H1 (cell line): Measurements from ENCODE around the gene BDP1. TPM values are rescaled to one million over a fixed set of nuclear protein-coding genes. Genes with fewer than 3 reads are reported as not detected.
"Not testable (repeated sequence)": the region's sequence is repeated elsewhere in the genome, so short reads cannot be mapped to it uniquely, and the experiment has no call there.

ENCODE experiments used
- CTCF ChIA-PET: fragments of 300-600 bp; sonication (Branson Sonifier 250); formaldehyde crosslinking; loops from one replicate; lab custom pipeline; 2021; ENCODE audit not compliant: partially characterized antibody; lab: Charles Lee
- POLR2A ChIA-PET: fragments of 300-600 bp; sonication (Branson Sonifier 250); formaldehyde crosslinking; loops from one replicate; lab custom pipeline; 2021; ENCODE audit warnings: inconsistent platforms; ENCODE audit not compliant: partially characterized antibody; lab: Charles Lee
- DNase-seq, 2 experiments: peaks; one replicate each; pipeline versions ENCODE4 v3.0.0 to v3.0.0-alpha.2; 2010 to 2022; ENCODE audit warnings: low spot score in 2 of 2, low read depth in 1 of 2, mixed read lengths in 1 of 2
- FAIRE-seq: peaks from 2 replicates; lab custom pipeline; 2011; peaks lifted over from hg19 to GRCh38; lab: Jason Lieb, UNC
- H2AFZ ChIP-seq: 2 replicates; pipeline ENCODE4 v1.8.1; 2012; ENCODE audit warnings: low read length, inconsistent platforms
- H2AK5ac ChIP-seq: 2 replicates; pipeline ENCODE4 v1.6.1; 2013; ENCODE audit warnings: low read depth, low read length
- H2BK120ac ChIP-seq: replicated peaks from 2 replicates; pipeline ENCODE3; 2013; ENCODE audit warnings: low read depth, low read length, inconsistent platforms
- H2BK12ac ChIP-seq: 2 replicates; pipeline ENCODE4 v1.6.1; 2013; ENCODE audit warnings: low read depth, low read length
- H2BK15ac ChIP-seq: 2 replicates; pipeline ENCODE4 v1.6.1; 2013; ENCODE audit warnings: low read length
- H2BK20ac ChIP-seq: 2 replicates; pipeline ENCODE4 v1.6.1; 2013; ENCODE audit warnings: low read length
- H2BK5ac ChIP-seq: 2 replicates; pipeline ENCODE4 v1.6.1; 2013; ENCODE audit warnings: low read depth, low read length
- H3K14ac ChIP-seq: 2 replicates; pipeline ENCODE4 v1.6.1; 2013; ENCODE audit warnings: inconsistent platforms; ENCODE audit not compliant: insufficient read length
- H3K18ac ChIP-seq: 2 replicates; pipeline ENCODE4 v1.6.1; 2013; ENCODE audit warnings: low read length; ENCODE audit errors: extremely low read depth
- H3K23ac ChIP-seq: 2 replicates; pipeline ENCODE4 v1.6.1; 2013; ENCODE audit warnings: inconsistent platforms; ENCODE audit not compliant: insufficient read length
- H3K23me2 ChIP-seq: 2 replicates; pipeline ENCODE4 v1.6.1; 2013; ENCODE audit warnings: low read depth, low read length
- H3K27ac ChIP-seq: 2 replicates; pipeline ENCODE4 v1.6.1; 2011; ENCODE audit warnings: low read depth, low read length, inconsistent platforms
- H3K27me3 ChIP-seq, 4 experiments: replicated peaks in 1 of 4; 1 replicate in 1 of 4; 2 replicates in 3 of 4; pipeline versions ENCODE4 v1.6.1 to v1.8.1; 2011 to 2013; ENCODE audit warnings: low read length in 3 of 4, mild to moderate bottlenecking in 3 of 4, inconsistent platforms in 2 of 4, mixed read lengths in 2 of 4, moderate library complexity in 1 of 4; ENCODE audit not compliant: control insufficient read depth in 3 of 4, insufficient read depth in 3 of 4; ENCODE audit errors: extremely low read depth in 1 of 4
- H3K36me3 ChIP-seq, 4 experiments: 2 replicates each; pipeline versions ENCODE4 v1.6.1 to v1.8.1; 2011 to 2013; ENCODE audit warnings: mild to moderate bottlenecking in 4 of 4, low read length in 3 of 4, moderate library complexity in 2 of 4, control low read depth in 1 of 4, inconsistent platforms in 1 of 4; ENCODE audit not compliant: insufficient read depth in 4 of 4, control insufficient read depth in 2 of 4
- H3K4ac ChIP-seq: replicated peaks from 2 replicates; pipeline ENCODE3; 2013; ENCODE audit warnings: low read length, low read depth, mixed read lengths, inconsistent platforms; ENCODE audit not compliant: insufficient read length
- H3K4me1 ChIP-seq, 4 experiments: replicated peaks in 1 of 4; 1 replicate in 1 of 4; 2 replicates in 3 of 4; pipeline versions ENCODE4 v1.6.1 to v1.8.1; 2011 to 2013; ENCODE audit warnings: low read length in 3 of 4, inconsistent platforms in 2 of 4, mixed read lengths in 1 of 4; ENCODE audit not compliant: insufficient read depth in 4 of 4, control insufficient read depth in 3 of 4
- H3K4me2 ChIP-seq, 2 experiments: 2 replicates each; pipeline versions ENCODE4 v1.6.1 to v1.8.1; 2011 to 2013; ENCODE audit warnings: low read depth in 2 of 2, low read length in 2 of 2, control low read depth in 1 of 2, inconsistent platforms in 1 of 2, mild to moderate bottlenecking in 1 of 2; ENCODE audit not compliant: insufficient read depth in 1 of 2
- H3K4me3 ChIP-seq, 4 experiments: fragments of 200-600, 300-600 bp in 1 of 4; sonication (generic), shearing (Covaris generic), sonication (Bioruptor Twin) in 1 of 4; 2 replicates each; pipeline versions ENCODE4 v1.5.1 to v1.8.1; 2011 to 2016; ENCODE audit warnings: low read length in 4 of 4, low read depth in 3 of 4, control low read depth in 2 of 4, inconsistent platforms in 2 of 4, mild to moderate bottlenecking in 2 of 4, mixed read lengths in 1 of 4, moderate library complexity in 1 of 4; ENCODE audit not compliant: insufficient read depth in 2 of 4; ENCODE audit errors: extremely low read depth in 1 of 4
- H3K56ac ChIP-seq: replicated peaks from 2 replicates; pipeline ENCODE3; 2013; ENCODE audit warnings: low read depth, mild to moderate bottlenecking, mixed read lengths, low read length, inconsistent platforms; ENCODE audit not compliant: insufficient read length
- H3K79me1 ChIP-seq: 2 replicates; pipeline ENCODE4 v1.6.1; 2013; ENCODE audit warnings: low read depth, low read length, control low read depth
- H3K79me2 ChIP-seq, 2 experiments: 2 replicates each; pipeline versions ENCODE4 v1.6.1 to v1.8.1; 2012 to 2013; ENCODE audit warnings: low read length in 2 of 2, mild to moderate bottlenecking in 2 of 2, inconsistent platforms in 1 of 2; ENCODE audit not compliant: insufficient read depth in 2 of 2, control insufficient read depth in 1 of 2
- H3K9ac ChIP-seq, 4 experiments: replicated peaks in 1 of 4; 1 replicate in 1 of 4; 2 replicates in 3 of 4; pipeline versions ENCODE4 v1.6.1 to v1.8.1; 2011 to 2013; ENCODE audit warnings: low read depth in 3 of 4, low read length in 3 of 4, control low read depth in 2 of 4, mild to moderate bottlenecking in 2 of 4, moderate library complexity in 2 of 4, inconsistent platforms in 1 of 4; ENCODE audit errors: extremely low read depth in 1 of 4
- H3K9me3 ChIP-seq, 2 experiments: 2 replicates each; pipeline versions ENCODE4 v1.6.1 to v1.8.1; 2012 to 2013; ENCODE audit warnings: mild to moderate bottlenecking in 2 of 2, moderate library complexity in 2 of 2, control low read depth in 1 of 2, inconsistent platforms in 1 of 2, low read depth in 1 of 2, low read length in 1 of 2, mixed read lengths in 1 of 2; ENCODE audit not compliant: insufficient read depth in 2 of 2
- H4K20me1 ChIP-seq, 2 experiments: replicated peaks in 1 of 2; 2 replicates each; pipeline versions ENCODE3 to v1.8.1; 2011 to 2013; ENCODE audit warnings: inconsistent platforms in 2 of 2, low read length in 2 of 2, mild to moderate bottlenecking in 1 of 2; ENCODE audit not compliant: insufficient read depth in 2 of 2, control insufficient read depth in 1 of 2
- H4K5ac ChIP-seq: 2 replicates; pipeline ENCODE4 v1.6.1; 2013; ENCODE audit warnings: low read length, low read depth, mixed read lengths, inconsistent platforms; ENCODE audit not compliant: insufficient read length
- H4K8ac ChIP-seq: 2 replicates; pipeline ENCODE4 v1.8.0; 2013; ENCODE audit warnings: mild to moderate bottlenecking, moderate library complexity, low read length, inconsistent platforms; ENCODE audit not compliant: insufficient read depth; ENCODE audit errors: extremely low read depth
- H4K91ac ChIP-seq: replicated peaks from 2 replicates; pipeline ENCODE3; 2013; ENCODE audit warnings: low read length, mixed read lengths, inconsistent platforms; ENCODE audit not compliant: insufficient read length
- WGBS, 2 experiments: shearing (Covaris generic) in 1 of 2; methylation state at CpG; one replicate each; pipeline versions ENCODE4 v1.1.6 to v1.1.7; 2013 to 2015; ENCODE audit warnings: low lambda C conversion rate in 2 of 2, mixed read lengths in 2 of 2, inconsistent platforms in 1 of 2, low coverage in 1 of 2, missing lambda C conversion rate in 1 of 2; ENCODE audit not compliant: insufficient replicate concordance in 2 of 2, insufficient coverage in 1 of 2, insufficient read length in 1 of 2; ENCODE audit errors: extremely low coverage in 1 of 2, missing lambda C conversion rate in 1 of 2; 5-methylcytosine and 5-hydroxymethylcytosine counted together
- polyA plus RNA-seq, 7 experiments: library from polyadenylated mRNA; depleted of rRNA in 3 of 7; stranded (reverse) in 5 of 7; unstranded in 2 of 7; fragments of >200 nt in 5 of 7; fragments of 200-250 nt in 2 of 7; gene quantifications; 1 replicate in 5 of 7; 2 replicates in 1 of 7; 4 replicates in 1 of 7; pipeline versions ENCODE4 v1.2.1 to v1.2.3, GENCODE V29; 2011 to 2013; ENCODE audit warnings: missing spikeins in 2 of 7, mixed read lengths in 2 of 7
- total RNA-seq: library from RNA; stranded (reverse); fragmentation: NEBNext Ultra II Directional; extraction: Animal tissue kit (Norgen Biotek cat#: 25700); gene quantifications from 2 replicates; pipeline ENCODE4 v1.2.1, GENCODE V29; 2021

BDP1 gene
- total and polyA plus RNA-seq, 2 of the 8 experiments (the other 6 are each of a cell fraction or from before 2014, with no cell fraction given), result 4.7 to 32.1 TPM

DNA sequence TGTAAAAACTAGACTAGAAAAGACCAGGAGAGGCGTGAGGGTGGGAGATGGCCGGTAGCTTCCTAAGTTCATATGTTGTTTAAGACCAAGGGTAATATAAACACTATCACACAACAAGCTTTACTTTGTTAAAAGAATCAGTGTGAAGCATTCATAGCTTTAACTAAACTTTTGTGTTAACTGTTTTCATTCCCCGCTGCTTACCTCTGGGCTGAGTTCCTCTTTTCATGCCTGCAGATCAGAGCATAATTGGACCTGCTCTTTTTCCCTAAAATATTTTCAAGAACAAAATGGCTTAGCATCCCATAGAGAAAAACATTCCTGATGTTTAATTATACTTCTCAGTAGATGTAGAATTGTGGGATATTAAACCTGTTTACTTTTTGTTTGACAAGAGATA is 23.0 kb upstream of the BDP1 start:
- H3K36me3 ChIP-seq, H2BK5ac ChIP-seq, H3K14ac ChIP-seq, H3K56ac ChIP-seq, CTCF ChIA-PET, H4K91ac ChIP-seq, H2BK120ac ChIP-seq, H3K23me2 ChIP-seq, H3K79me1 ChIP-seq, DNase-seq, H3K4me3 ChIP-seq, H3K27ac ChIP-seq, H2BK15ac ChIP-seq, H2BK20ac ChIP-seq, H3K9ac ChIP-seq, H3K27me3 ChIP-seq, H3K23ac ChIP-seq, H2AK5ac ChIP-seq, POLR2A ChIA-PET, H2BK12ac ChIP-seq, H4K8ac ChIP-seq, H3K79me2 ChIP-seq, H2AFZ ChIP-seq, H3K9me3 ChIP-seq, H3K18ac ChIP-seq, H3K4ac ChIP-seq, H3K4me1 ChIP-seq, H4K20me1 ChIP-seq, H4K5ac ChIP-seq, FAIRE-seq, H3K4me2 ChIP-seq: not testable (repeated sequence)
- 94% methylated on average over 3 of the region's 3 CpGs; no CpG with 5 or more reads in 1 of the 2 experiments for WGBS, 2 experiments

DNA sequence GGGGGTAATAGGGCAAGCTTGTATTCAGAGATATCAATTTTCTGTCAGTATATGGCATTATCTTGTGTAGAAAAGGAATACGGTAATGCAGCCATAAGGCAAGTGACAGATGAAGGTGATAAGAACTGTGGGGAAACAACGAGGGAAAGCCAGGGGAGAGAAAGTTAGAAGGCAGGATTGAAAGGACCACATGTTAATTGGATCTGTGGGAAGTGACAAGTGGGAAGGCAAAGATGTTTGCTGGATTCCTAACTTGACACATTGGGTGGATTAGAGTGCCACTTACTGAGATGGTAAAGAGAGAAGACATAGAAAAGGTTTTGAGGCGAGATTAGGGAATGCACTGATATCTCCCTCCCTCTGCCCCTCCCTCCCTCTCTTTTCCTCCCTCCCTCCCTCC is 20.6 kb upstream of the BDP1 start:
- H3K27me3 ChIP-seq, POLR2A ChIA-PET, H3K4ac ChIP-seq, H2AFZ ChIP-seq, H2AK5ac ChIP-seq, H2BK120ac ChIP-seq, H2BK15ac ChIP-seq, H2BK5ac ChIP-seq, DNase-seq, H3K56ac ChIP-seq, H3K14ac ChIP-seq, H3K9me3 ChIP-seq, H3K36me3 ChIP-seq, H2BK12ac ChIP-seq, H2BK20ac ChIP-seq, H3K79me1 ChIP-seq, H4K5ac ChIP-seq, H3K27ac ChIP-seq, H3K23ac ChIP-seq, H3K4me2 ChIP-seq, CTCF ChIA-PET, H4K91ac ChIP-seq, H3K79me2 ChIP-seq, H4K20me1 ChIP-seq, H3K9ac ChIP-seq, H3K4me3 ChIP-seq, H3K23me2 ChIP-seq, FAIRE-seq, H4K8ac ChIP-seq, H3K4me1 ChIP-seq, H3K18ac ChIP-seq: not testable (repeated sequence)
- 86% methylated on average over 2 of the region's 3 CpGs; no CpG with 5 or more reads in 1 of the 2 experiments for WGBS, 2 experiments
